ENCODE data around the gene NXPH4.

NXPH4 gene

DNA sequence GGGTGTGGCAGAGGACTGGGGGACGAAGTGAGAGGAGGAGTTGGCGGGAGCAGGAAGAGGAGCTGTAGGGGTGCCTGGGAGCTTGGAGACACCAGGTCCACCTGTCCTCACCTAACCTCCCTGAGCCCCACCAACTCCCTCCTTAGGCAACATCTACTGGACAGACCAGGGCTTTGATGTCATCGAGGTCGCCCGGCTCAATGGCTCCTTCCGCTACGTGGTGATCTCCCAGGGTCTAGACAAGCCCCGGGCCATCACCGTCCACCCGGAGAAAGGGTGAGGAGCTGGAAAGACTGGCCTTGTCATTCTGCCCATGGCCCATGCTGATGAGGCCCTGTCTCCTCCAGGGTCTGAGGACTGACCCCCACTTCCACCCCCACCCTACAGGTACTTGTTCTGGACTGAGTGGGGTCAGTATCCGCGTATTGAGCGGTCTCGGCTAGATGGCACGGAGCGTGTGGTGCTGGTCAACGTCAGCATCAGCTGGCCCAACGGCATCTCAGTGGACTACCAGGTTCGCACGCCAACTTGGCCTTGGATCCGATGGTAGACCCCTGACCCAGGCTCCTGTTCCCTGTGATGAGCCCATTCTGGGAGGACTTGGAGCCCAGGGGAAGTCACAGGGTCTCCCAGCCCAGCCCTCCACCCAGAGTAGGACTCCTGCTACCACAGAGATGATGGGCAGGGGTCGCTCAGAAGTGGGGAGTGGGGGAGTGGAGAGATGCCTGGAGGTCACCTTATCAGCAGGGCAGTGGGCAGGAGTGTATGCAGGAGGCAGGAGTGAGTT is 32.5 kb upstream of the NXPH4 start:
- DNase-seq, result no peak

DNA sequence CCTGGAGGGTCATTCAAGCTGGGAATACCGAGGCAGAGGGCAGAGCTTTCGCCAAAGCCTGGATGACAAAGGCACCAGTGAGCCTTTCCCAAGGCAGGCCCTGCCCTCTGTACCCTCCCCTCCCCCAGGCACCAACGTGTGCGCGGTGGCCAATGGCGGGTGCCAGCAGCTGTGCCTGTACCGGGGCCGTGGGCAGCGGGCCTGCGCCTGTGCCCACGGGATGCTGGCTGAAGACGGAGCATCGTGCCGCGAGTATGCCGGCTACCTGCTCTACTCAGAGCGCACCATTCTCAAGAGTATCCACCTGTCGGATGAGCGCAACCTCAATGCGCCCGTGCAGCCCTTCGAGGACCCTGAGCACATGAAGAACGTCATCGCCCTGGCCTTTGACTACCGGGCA is 31.2 kb upstream of the NXPH4 start:
- no peak for DNase-seq

DNA sequence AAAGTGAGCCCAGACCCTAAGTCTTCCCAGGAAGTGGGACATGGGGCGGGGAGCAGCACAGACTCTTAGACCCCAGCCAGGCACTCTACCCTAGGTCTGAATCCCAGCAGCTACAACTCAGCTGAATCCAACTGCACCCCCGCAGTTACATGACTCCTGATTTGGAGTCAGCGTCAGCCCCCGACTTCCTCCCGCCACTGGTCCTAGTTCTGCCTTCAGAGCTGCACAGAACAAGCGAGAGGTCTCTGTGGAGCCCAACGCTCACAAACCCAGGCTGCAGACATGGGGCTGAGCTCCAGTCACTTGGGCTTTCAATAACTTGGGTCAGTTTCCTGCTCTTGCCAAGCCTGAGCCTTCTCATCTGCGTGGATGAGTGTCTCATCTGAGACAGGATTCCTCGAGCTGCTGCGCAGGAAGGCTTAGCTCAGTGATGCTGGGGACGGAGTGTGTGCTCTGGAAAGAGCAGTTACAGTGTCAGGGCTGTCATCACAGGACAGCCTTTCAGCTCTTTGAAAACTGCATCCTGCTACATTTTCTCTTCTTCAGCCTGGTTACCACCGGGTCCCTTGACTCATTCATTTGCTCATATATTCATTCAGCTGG is 30.6 kb upstream of the NXPH4 start:
- no peak for DNase-seq

DNA sequence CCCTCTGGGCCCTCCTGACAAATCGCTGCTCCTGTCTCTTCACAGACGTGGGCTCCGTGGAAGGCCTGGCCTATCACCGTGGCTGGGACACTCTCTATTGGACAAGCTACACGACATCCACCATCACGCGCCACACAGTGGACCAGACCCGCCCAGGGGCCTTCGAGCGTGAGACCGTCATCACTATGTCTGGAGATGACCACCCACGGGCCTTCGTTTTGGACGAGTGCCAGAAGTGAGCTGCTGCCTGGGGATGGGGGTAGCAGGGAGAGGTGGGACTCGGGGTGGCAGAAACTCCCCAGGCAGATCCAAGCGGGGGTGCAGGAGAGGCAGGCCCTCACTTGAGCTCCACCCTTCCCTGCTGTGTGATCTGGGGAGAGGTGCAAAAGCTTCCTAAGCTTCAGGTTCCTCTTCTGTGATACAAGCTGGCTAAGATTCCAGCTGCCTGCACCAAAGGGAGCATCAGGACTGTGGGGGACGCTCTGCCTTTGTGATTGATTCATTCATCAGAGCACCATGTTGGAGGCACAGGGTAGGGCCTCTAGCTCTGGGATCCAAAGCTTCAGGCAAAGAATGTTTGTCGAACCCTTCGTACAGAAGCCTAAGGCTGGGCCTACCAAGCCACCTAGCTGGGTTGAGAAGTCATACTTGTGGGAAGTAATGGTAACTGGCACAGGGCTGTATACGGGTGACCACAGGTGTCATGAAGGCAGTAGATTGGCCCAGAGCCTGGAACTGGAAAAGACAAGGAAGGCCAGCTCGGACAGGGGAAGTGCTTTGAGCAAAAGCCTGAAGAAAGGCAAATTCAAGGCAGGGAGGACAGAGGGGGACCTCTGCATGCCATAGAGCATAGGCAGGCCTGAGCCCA is 29.1 kb upstream of the NXPH4 start:
- no peak for DNase-seq

DNA sequence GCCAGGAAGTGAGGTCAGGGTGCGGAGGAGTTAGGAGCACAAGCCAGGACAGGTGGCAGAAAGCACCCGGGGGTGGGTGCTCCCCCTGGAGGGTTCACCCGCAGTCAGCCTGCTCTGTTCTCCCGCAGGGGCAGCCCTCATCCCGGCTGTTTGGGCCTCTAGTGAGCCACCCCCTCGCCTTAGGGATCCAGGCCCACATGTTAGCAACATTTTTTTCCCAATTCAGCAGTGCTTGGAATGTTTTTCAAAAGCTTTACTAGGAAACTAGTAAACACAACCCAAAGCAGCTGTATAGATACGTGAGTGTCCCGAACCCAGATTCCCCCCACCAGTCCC is 28.5 kb upstream of the NXPH4 start:
- no peak for DNase-seq

DNA sequence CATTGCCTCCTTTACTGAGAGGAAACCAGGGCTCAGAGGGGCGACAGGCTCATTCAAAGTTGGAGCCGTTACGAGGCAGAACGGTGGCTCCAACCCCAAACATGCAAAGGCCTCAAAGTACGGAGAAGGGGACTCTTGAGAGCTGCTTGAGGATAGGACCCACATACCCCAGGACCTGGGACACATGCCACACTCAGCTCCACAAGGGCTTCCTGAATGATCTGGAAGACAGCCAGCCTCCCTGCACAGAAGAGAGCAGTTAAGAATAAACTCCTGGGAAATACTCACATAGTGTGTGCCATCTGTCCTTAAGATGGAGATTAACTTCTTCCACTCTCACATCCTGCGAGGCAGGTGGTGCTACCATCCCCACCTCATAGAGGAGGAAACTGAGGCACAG is 26.6 kb upstream of the NXPH4 start:
- DNase-seq, result no peak

DNA sequence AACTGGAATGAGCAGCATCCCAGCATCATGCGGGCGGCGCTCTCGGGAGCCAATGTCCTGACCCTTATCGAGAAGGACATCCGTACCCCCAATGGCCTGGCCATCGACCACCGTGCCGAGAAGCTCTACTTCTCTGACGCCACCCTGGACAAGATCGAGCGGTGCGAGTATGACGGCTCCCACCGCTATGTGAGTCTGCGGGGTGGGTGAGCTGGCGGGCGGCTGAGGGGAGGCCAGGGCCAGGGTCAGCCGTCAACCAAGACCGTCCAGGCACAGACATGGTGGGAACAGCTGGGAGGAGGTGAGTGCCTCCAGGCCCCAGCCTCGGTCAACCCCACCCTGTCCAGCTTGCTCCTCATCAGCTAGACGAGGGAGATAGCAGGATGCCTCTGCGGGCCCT is 25.8 kb upstream of the NXPH4 start:
- DNase-seq, result no peak

DNA sequence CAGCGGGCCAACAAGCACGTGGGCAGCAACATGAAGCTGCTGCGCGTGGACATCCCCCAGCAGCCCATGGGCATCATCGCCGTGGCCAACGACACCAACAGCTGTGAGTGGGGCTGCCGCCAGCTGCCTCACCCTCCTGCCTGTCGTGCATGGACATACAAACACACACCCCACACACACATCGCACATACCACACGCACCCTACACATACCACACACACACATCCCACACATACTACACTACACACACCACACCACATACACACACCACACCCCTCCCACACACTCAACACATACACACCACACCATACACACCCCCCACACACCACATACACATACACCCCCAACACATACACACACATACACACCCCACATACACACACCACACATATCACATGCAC is 25.2 kb upstream of the NXPH4 start:
- DNase-seq, result no peak

DNA sequence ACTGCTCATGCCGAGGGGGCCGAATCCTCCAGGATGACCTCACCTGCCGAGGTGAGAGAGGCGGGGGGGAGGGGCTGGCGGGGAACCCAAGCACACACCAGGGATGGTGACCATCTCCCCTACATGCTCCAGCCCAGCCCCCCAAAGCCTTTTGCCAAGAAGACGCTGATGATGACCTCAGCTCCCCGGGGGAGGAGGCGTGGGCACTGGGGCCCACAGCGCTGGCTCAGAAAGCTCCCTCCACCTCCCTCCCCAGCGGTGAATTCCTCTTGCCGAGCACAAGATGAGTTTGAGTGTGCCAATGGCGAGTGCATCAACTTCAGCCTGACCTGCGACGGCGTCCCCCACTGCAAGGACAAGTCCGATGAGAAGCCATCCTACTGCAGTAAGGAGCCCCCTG is 23.7 kb upstream of the NXPH4 start:
- no peak for DNase-seq

DNA sequence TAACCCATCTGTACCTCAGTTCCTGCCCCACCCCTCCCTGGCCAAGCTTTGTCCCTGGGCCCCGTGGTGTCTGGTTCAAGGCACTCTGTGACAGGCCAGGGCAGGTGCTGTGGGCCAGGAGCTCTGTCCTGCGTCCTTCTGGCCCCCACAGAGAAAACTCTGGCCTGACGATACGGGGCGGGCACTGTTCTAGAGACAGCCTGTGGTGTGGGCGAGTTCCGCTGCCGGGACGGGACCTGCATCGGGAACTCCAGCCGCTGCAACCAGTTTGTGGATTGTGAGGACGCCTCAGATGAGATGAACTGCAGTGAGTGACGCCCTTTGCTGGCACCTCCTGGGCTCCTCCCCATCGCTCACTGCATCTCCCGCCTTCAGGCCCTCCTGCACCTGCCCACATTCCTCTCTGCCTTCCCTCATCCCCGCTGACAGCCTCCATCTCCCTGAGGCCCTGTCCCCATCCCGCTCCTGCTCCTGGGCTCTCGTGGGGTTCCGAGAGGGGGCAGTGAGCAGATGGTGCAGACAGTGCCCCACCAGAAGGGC is 22.8 kb upstream of the NXPH4 start:
- no peak for DNase-seq

DNA sequence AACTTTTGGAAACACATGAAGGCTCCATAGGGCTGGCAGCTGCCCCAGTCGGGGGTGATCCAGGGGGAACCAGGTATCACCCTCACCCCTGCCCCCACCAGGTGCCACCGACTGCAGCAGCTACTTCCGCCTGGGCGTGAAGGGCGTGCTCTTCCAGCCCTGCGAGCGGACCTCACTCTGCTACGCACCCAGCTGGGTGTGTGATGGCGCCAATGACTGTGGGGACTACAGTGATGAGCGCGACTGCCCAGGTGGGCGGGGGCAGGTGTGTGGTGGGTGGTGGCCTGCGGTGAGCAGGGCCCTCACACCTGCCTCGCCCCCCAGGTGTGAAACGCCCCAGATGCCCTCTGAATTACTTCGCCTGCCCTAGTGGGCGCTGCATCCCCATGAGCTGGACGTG is 22.3 kb upstream of the NXPH4 start:
- DNase-seq, result no peak

DNA sequence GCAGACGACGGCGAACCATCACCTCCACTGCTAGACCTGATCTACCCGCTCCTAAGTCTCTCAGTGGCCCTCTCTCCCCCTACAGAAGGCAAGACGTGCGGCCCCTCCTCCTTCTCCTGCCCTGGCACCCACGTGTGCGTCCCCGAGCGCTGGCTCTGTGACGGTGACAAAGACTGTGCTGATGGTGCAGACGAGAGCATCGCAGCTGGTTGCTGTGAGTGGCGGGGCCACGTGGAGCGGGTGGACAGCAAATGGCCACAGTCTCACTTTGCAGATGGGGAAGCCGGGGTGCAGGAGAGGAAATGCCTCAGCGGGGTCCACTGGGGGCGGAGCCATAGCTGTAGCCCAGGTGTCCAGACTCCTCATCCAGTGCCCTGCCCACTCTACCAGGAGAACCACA is 21.4 kb upstream of the NXPH4 start:
- DNase-seq, result no peak

DNA sequence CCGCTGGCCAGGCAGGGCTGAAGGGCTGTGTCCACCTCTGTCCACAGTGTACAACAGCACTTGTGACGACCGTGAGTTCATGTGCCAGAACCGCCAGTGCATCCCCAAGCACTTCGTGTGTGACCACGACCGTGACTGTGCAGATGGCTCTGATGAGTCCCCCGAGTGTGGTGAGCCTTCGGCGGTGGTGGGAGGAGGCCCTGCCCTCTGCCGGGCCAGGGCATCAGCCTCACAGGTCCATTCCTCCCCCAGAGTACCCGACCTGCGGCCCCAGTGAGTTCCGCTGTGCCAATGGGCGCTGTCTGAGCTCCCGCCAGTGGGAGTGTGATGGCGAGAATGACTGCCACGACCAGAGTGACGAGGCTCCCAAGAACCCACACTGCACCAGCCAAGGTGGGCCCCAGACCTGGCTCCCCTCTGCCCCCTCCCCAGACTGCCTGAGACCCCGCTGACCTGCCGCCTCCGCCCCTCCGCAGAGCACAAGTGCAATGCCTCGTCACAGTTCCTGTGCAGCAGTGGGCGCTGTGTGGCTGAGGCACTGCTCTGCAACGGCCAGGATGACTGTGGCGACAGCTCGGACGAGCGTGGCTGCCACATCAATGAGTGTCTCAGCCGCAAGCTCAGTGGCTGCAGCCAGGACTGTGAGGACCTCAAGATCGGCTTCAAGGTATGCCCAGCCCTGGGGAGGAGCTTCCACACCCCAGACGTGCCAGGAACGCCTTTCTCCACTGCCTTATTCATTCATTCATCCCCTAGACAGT is 20.8 kb upstream of the NXPH4 start:
- DNase-seq, result no peak

DNA sequence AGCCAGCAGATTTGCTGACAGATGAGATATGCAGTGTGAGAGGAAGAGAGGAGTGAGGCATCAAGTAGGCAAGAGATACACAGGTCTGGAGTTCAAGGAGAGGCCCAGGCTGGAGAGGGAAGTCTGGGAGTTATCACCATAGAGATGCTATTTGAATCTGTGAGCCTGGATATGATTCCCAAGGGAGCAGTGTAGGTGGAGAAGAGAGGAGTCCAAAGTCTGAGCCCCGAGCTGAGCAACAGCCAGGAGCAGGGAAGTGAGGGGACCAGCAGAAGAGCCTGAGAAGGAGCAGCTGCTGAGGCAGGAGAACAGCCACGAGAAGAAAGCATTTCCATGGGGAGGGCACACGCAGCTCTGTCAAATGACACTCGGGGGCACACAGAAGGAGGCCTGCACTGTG is 20.2 kb upstream of the NXPH4 start:
- DNase-seq, result no peak

DNA sequence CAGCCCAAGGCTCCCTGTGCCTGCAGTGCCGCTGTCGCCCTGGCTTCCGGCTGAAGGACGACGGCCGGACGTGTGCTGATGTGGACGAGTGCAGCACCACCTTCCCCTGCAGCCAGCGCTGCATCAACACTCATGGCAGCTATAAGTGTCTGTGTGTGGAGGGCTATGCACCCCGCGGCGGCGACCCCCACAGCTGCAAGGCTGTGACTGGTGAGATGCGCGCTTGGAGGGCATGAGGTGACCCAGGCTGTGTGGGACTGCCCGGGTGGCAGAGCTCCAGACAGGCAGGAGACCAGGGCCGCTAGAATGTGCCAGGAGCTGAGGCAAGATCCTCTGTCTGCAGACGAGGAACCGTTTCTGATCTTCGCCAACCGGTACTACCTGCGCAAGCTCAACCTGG is 19.6 kb upstream of the NXPH4 start:
- no peak for DNase-seq

DNA sequence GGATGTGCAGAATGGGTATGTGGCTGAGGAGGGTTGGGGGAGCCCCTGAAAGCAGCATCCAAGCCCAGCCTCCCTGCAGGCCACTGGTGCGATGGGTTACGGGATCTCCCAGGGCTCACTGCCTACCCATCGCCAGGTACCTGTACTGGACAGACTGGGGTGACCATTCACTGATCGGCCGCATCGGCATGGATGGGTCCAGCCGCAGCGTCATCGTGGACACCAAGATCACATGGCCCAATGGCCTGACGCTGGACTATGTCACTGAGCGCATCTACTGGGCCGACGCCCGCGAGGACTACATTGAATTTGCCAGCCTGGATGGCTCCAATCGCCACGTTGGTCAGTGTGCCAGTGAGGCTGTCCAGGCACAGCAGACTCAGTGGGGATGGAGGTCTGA is 18.3 kb upstream of the NXPH4 start:
- no peak for DNase-seq

DNA sequence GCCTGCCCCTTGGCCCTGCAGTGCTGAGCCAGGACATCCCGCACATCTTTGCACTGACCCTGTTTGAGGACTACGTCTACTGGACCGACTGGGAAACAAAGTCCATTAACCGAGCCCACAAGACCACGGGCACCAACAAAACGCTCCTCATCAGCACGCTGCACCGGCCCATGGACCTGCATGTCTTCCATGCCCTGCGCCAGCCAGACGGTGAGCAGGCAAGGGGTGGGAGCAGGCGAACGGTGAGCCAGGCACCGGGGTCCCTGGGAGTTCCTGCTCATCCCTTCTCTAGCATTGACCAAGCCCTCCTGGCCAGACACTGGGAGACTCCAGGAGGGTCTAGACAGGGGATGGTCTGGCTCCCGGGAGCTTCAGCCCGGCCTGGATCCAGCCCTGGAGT is 17.4 kb upstream of the NXPH4 start:
- DNase-seq, result no peak

DNA sequence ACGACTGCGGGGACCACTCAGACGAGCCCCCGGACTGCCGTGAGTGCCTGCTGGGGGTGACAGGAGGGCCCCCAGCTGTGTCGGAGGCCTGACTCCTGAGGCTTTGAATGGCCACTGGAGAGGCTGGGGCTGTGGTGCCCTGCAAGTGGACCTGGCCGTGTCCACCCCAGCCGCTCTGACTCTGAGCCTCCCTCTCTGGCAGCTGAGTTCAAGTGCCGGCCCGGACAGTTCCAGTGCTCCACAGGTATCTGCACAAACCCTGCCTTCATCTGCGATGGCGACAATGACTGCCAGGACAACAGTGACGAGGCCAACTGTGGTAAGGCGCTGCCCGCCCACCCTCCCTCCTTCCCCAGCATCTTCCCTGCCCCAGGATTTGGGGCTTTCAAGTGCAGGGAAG is 16.1 kb upstream of the NXPH4 start:
- no peak for DNase-seq

DNA sequence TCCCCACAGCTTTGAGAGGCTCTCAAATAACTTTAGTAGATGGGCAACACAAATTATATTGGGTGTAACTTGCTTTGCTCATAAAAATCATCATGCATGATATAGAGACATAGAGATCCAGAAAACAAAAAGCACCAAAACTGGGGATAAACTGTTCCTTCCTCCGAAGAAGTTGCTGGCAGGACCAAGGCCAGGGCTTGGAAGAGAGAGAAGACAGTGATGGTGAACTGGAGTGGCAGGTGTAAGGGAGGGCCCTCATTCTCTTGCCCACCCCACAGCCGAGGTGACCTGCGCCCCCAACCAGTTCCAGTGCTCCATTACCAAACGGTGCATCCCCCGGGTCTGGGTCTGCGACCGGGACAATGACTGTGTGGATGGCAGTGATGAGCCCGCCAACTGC is 15.4 kb upstream of the NXPH4 start:
- no peak for DNase-seq

DNA sequence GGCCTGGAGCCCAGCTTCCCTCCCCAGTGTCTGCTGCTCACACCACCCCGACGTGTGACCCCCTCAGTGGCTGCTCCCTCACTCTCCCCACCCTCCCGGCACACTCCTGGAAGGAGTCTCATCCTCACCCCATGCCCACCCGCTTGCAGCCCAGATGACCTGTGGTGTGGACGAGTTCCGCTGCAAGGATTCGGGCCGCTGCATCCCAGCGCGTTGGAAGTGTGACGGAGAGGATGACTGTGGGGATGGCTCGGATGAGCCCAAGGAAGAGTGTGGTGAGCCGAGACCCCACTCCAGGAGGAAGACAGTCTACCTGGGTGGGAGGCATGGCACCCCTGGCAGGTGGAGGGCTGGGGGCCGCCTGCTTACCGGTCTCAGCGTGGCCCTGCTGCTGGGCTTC is 15.0 kb upstream of the NXPH4 start:
- no peak for DNase-seq

DNA sequence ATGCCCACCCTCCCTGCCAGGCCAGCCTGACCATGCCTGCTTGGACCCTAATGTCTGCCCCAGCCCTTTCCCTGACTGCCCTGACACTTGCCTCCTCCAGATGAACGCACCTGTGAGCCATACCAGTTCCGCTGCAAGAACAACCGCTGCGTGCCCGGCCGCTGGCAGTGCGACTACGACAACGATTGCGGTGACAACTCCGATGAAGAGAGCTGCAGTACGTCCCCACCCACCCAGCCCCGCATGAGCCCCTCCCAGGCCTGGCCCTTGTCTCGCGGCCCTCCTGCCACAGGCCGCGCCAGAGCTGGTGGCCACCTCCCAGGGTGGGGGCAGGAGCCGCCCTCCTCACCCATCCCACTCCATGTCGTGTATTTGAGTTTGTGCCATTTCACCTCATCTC is 14.3 kb upstream of the NXPH4 start:
- DNase-seq, result no peak

DNA sequence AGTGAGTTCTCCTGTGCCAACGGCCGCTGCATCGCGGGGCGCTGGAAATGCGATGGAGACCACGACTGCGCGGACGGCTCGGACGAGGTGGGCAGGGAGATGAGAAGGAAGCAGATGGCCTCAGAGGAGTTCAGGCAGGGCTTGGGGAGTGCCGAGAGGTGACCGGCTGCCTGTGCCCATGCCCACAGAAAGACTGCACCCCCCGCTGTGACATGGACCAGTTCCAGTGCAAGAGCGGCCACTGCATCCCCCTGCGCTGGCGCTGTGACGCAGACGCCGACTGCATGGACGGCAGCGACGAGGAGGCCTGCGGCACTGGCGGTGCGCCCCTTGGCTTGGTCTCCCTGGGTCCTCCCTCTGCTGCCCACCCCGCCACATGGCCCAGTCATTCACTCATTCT is 13.4 kb upstream of the NXPH4 start:
- DNase-seq, result no peak

DNA sequence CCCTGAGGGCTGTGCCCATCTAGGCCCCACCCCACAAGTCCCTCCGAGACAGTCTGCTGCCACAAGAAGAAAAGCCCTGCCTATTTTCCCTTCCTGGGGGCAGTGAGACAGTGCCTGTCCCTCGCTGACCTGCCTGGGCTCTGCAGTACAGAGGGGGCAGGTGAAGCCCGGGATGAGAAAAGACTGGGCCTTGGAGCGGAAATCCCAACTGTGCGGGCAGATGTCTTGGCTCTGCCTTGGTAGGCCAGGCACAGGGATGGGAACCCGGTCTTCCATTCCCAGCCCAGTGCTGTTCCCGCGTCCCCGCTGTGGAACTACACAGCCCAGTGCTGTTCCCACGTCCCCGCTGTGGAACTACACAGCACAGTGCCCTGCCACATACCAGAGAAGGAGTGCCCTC is 12.8 kb upstream of the NXPH4 start:
- DNase-seq, result no peak

Measured in suppressor macrophage treated with lipopolysaccharide for 1 hour (primary cell).